Measurements from ENCODE around the gene CDK15.
"Not testable (repeated sequence)": the region's sequence is repeated elsewhere in the genome, so short reads cannot be mapped to it uniquely, and the experiment has no call there.

Gene CDK15

GRCh38 chr2:201789395-201789794 lies 16.9 kb upstream of the CDK15 start:
- DNase-seq (ENCODE audit: low read depth in 3 of 3, low spot score in 1 of 3) = no peak

DNA sequence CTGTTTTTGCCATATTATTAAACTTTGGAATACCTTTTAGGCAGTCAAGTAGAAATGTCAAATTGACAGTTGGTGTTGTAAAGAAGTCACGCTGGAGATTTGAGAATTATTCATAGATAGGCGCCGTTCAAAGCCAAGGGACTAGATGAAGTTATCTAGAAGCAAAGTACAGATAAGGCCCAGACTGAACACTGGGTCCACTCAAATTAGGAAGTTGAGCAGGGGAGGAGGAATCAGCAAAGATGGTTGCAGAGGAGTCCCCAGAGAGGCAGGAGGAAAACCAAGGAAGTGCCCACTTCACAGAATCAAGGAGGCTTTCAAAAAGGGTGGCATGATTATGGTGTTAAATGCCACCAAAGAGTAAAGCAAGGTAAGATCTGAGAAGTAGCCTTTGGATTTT lies 16.0 kb upstream of the CDK15 start:
- DNase-seq (ENCODE audit: low read depth in 3 of 3, low spot score in 1 of 3) = no peak

DNA sequence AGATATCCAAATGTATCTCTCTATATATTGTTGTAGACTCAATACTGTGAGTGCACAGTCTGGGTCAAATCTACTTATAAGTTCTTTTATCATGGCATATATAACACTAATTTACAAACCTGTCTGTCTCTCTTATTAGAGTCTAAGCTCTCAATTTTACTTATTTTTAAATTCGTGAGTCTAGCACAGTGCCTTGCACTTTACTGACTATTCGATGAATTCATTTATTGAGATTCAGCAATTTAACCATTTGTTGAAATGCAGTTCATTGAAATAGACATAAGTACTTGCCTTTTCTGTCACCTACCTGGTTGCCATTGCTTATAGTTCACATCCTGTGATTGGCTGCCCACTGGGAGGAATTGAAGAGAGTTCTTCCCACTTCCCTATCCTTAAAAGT lies 15.3 kb upstream of the CDK15 start:
- DNase-seq (ENCODE audit: low read depth in 3 of 3, low spot score in 1 of 3) = no peak

- no peak for DNase-seq (ENCODE audit: low read depth in 3 of 3, low spot score in 1 of 3)
Measured at GRCh38 chr2:201793631-201794030, 12.7 kb upstream of the CDK15 start.

DNA sequence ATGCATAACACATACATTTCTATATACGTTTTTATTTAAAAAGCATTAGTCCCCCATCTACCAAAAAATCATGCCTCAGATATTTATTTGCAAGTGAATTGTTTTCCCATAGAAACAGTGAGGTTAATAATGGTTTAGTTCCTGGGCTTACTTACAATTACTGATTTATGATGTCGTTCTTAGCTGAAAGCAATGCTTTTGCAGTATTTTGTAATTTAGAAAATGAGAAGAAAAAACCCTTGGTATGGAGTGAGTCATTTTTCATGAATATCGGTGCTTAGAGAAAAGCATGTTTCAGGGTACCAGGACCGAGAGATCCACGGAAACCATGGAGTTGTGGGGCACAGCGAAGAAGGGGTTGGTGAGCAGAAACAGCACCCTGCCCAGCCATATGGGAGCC lies 12.0 kb upstream of the CDK15 start:
- DNase-seq (ENCODE audit: low read depth in 3 of 3, low spot score in 1 of 3) = no peak

GRCh38 chr2:201795607-201796477 lies 10.5 kb upstream of the CDK15 start:
- no peak for DNase-seq (ENCODE audit: low read depth in 3 of 3, low spot score in 1 of 3)

GRCh38 chr2:201796478-201796865 lies 9.9 kb upstream of the CDK15 start:
- no peak for DNase-seq (ENCODE audit: low read depth in 3 of 3, low spot score in 1 of 3)

DNA sequence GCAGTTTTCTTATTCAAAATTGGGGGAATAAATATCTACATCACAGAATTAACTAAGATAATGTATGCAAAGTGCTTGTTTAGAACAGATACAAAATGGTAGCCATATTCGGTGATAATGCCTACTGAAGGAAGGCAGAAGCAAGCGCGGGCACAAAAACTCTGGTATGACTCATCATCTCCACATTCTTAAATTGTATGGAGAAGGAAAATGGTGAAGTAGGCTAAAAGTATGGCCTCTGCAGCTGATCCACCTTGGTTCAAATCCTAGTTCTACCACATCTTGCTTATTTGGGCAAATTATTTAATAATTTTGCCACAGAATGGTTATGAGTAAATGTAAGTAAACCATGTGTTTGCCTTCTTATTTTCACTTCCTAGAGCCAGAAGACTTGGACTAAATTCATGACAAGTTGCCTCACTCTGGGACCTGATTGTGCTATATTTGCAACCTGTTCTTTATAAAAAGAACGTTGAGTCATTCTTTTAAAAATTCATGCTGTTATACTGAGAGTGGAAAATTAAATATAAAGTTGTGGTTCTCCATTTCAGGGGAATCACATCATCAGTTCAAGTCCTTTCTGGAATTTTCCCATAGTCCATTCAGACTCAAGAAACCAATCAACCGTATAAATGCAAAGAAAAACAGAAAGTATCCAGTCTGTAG lies 9.0 kb upstream of the CDK15 start:
- no peak for DNase-seq (ENCODE audit: low read depth in 3 of 3, low spot score in 1 of 3)

DNA sequence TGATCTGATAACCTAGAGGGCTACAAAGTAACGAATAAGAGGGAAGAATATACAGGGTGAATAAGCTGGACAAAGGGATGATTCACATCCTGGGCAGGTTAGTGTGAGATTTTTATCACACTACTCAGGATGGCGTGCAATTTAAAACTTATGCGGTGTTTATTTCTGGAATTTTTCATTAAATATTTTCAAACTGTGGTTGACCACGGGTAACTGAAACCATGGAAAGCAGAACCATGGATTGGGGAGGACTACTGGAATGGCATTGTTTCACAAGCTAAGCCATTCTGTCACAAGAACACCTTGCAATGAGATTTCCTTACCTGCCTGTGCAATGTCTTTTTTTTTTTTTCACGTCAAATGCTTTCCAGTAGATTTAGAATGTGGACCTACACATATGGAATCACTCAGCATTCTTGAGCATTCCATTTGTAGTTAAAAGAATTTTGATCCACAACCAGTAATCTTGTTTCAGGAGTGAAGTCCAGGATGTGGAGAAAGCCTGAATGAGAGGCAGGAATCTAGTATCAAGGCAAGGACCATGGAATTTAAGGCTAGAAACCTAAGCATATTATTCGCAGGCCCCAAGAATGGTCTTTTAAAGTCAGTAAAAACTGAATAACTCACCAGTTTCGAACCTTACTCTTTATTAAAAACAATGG lies 8.0 kb upstream of the CDK15 start:
- DNase-seq (ENCODE audit: low read depth in 3 of 3, low spot score in 1 of 3) = no peak

- not testable (repeated sequence) for DNase-seq (ENCODE audit: low read depth in 3 of 3, low spot score in 1 of 3)
Measured at GRCh38 chr2:201798914-201799285, 7.4 kb upstream of the CDK15 start.

DNA sequence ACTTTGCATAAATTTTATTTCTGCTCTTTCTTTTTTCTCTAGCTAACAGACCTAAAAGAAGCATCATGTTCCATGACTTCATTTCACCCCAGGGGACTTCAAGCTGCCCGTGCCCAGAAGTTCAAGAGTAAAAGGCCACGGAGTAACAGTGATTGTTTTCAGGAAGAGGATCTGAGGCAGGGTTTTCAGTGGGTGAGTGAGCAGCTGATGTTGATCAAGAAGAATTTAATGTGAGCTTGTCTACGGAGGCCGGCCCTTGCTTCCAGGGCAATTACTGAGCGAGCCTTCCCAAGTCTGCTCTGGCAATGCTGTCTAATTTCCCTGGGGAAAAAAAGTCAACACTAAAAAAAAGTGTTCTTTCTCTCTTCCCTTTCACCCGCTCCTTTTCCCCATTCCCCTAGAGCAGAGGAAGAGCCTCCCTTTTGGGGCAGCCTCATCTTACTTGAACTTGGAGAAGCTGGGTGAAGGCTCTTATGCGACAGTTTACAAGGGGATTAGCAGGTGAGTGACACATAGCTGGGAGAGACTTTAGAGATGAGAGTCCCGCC lies 1.2 kb downstream of the CDK15 start:
- DNase-seq (ENCODE audit: low read depth in 3 of 3, low spot score in 1 of 3) = no peak

DNA sequence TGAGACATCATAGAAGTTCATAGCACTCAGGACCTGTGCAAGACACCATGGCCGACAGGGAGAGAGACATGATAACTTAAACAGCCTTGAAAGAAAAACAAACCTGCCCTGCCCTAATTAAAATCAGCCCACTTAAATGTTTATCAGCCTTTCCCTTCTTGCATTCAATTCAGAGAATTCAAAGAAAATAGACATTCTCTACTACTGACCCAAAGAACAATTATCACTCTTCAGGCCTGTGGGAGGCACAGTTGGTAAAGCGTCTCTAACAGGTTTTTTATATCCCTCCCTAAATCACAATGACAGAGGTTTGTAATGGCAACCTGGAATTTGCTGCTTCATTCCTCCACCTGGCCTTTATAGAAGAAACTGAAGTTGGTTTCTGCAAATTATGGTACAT lies 1.7 kb downstream of the CDK15 start:
- no peak for DNase-seq (ENCODE audit: low read depth in 3 of 3, low spot score in 1 of 3)

GRCh38 chr2:201809633-201810032 lies 3.3 kb downstream of the CDK15 start:
- no peak for DNase-seq (ENCODE audit: low read depth in 3 of 3, low spot score in 1 of 3)

DNA sequence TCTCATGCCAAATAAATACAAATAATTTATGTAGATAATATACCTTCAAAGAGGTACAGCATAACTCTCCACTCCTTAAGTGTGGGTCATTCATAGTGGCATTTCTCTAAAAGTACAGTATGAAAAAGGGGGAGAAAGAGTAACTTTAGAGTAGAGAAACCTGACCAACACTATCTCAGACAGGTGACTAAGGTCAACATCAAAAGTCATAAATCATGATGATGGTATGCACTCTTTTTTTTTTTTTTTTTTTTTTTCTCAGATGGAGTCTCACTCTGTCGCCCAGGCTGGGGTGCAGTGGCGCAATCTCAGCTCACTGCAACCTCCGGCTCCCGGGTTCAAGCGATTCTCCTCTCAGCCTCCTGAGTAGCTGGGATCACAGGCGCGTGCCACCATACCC lies 4.3 kb downstream of the CDK15 start:
- not testable (repeated sequence) for DNase-seq (ENCODE audit: low read depth in 3 of 3, low spot score in 1 of 3)

- DNase-seq (ENCODE audit: low read depth in 3 of 3, low spot score in 1 of 3) = no peak
Measured at GRCh38 chr2:201813996-201814760, 7.8 kb downstream of the CDK15 start.

DNA sequence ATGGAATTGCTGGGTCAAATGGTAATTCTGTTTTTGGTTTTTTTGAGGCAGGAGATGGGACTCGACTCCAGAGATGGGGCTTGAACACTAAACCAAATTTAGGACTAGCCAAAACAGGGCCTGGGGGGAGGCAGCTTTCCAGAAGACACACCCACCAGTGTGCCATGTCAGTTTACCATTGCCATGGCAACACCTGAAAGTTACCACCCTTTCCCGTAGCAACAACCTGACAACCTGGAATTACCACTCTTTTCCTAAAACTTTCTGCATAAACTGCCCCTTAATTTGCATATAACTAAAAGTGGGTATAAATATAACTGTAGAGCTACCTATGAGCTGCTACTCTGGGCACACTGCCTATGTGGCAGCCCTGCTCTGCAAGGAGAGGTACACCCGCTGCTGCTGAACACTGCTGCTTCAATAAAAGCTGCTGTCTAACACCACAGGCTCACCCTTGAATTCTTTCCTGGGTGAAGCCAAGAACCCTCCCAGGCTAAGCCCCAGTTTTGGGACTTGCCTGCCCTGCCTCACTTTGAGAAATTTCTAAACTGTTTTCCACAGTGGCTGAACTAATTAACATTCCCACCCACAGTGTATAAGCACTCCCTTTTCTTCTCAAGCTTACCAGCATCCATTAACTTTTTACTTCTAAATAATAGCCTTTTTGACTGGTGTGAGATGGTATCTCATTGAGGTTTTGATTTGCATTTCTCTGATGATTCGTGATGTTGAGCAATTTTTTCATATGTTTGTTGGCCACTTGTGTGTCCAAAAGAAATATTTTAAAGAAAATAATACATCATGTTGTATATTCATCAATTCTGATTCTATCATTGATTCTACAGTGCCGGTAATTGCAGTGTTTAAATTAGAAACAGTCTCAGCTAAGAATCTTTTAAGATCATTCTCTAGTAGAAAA lies 10.6 kb downstream of the CDK15 start:
- DNase-seq (ENCODE audit: low read depth in 3 of 3, low spot score in 1 of 3) = no peak

- DNase-seq (ENCODE audit: low read depth in 3 of 3, low spot score in 1 of 3) = no peak
Measured at GRCh38 chr2:201820383-201821007, 14.2 kb downstream of the CDK15 start.

DNA sequence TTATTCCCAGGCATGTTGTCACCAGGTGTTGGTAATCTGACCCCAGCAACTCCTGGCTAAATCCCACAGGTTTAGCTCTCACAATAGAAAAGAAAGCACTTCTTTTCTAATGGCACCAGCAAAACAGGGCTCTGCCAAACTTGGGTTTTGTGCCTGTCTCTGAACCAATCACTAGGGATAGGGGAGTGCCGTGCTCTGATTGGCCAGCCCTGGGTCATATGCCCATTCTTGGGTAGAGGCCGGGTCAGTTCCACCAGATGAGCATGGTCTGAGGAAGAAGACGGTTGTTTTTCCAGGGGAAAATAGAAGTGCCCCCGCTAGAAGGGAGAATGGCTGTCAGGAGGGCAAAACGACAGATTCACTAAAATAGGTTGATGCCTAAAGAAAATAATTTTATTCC lies 14.7 kb downstream of the CDK15 start:
- DNase-seq (ENCODE audit: low read depth in 3 of 3, low spot score in 1 of 3) = no peak

DNA sequence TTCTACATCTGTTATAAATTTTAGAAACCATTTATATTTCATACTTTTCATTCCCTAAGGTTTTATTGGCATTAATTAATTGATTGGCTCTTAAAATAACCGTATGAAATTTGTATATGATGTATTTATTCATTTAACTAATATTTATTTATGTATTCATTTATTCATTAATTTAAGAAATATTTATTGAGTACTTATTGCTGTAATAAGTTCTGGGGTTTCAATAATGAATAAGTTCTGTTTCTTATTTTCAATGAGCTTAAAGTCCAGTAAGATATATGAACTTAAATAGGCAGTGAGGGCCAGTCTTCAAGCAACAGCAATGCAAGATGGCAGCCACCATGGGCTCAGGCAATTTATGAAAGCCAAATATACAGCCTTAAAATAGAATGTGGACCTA lies 17.9 kb downstream of the CDK15 start:
- no peak for DNase-seq (ENCODE audit: low read depth in 3 of 3, low spot score in 1 of 3)

DNA sequence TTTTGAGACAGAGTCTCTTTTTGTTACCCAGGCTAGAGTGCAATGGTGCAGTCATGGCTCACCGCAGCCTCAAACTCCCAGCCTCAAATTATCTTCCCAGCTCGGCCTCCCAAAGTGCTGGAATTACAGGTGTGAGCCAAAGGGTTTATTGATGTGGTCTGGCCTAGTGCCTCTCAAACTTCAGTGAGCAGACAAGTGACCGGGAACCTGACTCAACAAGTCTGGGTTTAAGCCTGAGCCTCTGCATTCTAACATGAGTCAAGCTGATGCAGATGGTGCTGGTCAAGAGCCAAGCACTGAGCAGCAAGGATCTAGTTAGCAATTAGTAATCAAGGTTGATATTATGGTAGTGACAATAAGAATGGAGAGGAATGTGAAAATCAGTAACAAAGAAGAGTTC lies 21.3 kb downstream of the CDK15 start:
- no peak for DNase-seq (ENCODE audit: low read depth in 3 of 3, low spot score in 1 of 3)

Measured in stimulated activated CD4-positive, alpha-beta T cell treated with anti-CD3 and anti-CD28 coated beads, TNF-alpha, amount 100 ng/mL, for 1 hour (primary cell).